ENCODE measurements around the gene MRPL2.

Gene MRPL2

DNA sequence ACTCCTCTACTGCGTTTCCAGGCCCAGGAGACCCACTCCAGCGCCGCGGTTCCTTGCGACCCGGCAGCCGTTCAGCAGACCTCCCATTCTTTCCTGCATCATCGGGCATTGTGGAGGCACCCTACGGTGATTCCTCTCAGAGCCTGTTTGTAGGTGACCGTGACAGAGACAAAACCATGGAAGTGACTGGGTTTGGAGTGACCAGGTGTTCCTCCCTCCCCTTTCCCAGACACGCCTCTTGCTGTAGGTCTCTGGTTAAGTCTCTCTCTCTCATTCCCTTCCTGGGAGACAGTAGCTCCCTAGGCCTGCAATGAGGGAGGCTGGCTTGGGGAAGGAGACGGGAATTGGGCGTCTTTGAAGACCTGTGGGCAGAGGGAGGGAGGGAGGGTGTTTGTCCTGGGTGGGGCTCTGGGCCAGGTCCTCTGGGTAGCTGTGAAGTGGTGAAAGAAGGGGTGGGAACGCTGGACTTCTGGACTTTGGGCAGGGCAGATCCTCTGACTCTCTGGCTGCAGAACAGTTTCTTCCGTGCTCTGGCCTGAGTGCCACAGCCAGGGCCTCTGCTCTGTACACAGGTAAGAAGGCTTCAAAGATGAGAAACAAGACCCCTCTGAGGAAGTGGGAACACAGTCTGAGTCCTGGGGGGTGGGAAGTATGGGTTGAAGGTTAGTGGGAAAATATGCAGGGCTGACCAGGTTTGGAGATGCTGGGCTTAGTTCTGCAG, 960 bp upstream of the MRPL2 start:
- Histone ChIP-seq H2AFZ (ENCODE audit: low read length) (no peak overlapping the region), H3K27ac (ENCODE audit: low read depth, low read length, poor library complexity, severe bottlenecking) (peak overlapping the region; percentile 63), H3K9me2 (ENCODE audit: low read depth, low read length) (no peaks in the 10 kb centered on the region), H3K36me3 (ENCODE audit: insufficient read depth, low read length) (peaks cover 16% of the 10 kb centered on the region), H3K27me3 (ENCODE audit: insufficient read depth, low read length) (no peaks in the 10 kb centered on the region), H3F3A (ENCODE audit: insufficient read depth, low read length) (no peaks in the 10 kb centered on the region), H4K20me1 (ENCODE audit: insufficient read depth, low read length) (no peaks in the 10 kb centered on the region), H3K9ac (ENCODE audit: low read length) (peak overlapping the region; percentile 97), H3K4me1 (ENCODE audit: insufficient read depth, low read length, severe bottlenecking) (peaks cover 20% of the 10 kb centered on the region), H3K79me2 (ENCODE audit: insufficient read depth, low read length) (peaks cover 12% of the 10 kb centered on the region), H3K4me2 (ENCODE audit: low read length) (peak overlapping the region; percentile 100), H3K9me3 (ENCODE audit: low read length) (no peaks in the 10 kb centered on the region), H3K4me3 (ENCODE audit: low read depth, low read length, poor library complexity, severe bottlenecking) (peak overlapping the region; percentile 96)
- TF ChIP-seq, protein P1, sequence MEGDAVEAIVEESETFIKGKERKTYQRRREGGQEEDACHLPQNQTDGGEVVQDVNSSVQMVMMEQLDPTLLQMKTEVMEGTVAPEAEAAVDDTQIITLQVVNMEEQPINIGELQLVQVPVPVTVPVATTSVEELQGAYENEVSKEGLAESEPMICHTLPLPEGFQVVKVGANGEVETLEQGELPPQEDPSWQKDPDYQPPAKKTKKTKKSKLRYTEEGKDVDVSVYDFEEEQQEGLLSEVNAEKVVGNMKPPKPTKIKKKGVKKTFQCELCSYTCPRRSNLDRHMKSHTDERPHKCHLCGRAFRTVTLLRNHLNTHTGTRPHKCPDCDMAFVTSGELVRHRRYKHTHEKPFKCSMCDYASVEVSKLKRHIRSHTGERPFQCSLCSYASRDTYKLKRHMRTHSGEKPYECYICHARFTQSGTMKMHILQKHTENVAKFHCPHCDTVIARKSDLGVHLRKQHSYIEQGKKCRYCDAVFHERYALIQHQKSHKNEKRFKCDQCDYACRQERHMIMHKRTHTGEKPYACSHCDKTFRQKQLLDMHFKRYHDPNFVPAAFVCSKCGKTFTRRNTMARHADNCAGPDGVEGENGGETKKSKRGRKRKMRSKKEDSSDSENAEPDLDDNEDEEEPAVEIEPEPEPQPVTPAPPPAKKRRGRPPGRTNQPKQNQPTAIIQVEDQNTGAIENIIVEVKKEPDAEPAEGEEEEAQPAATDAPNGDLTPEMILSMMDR (IDR thresholded peaks at IDR 0.05; ENCODE audit: low read length): no peak

DNA sequence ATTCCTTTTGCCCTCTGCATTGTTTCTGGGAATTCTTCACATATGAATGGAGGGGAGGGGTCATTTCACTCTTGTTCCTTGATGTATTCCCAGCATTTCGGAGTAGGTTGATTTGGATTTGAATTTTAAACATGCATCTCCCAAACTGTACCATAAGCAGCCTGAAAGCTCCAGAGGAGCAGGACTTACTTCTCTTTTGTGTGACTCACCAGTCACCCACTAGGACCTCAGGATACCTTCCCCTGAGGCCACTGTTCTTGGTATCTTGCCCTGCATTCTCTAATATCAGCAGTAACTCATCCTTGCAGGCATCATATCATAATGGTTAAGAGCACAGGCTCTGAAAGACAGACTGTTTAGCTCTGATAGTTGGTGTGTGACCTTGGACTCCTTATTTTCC, 703 bp downstream of the MRPL2 start:
- H3K4me3 ChIP-seq (ENCODE audit: low read depth, low read length, poor library complexity, severe bottlenecking): peak overlapping the region; percentile 96
- H3K9me3 ChIP-seq (ENCODE audit: low read length): no peaks in the 10 kb centered on the region
- H4K20me1 ChIP-seq (ENCODE audit: insufficient read depth, low read length): no peaks in the 10 kb centered on the region
- peak overlapping the region; percentile 4 for H3K27ac ChIP-seq (ENCODE audit: low read depth, low read length, poor library complexity, severe bottlenecking)
- no peaks in the 10 kb centered on the region for H3F3A ChIP-seq (ENCODE audit: insufficient read depth, low read length)
- H3K27me3 ChIP-seq (ENCODE audit: insufficient read depth, low read length): no peaks in the 10 kb centered on the region
- H3K9me2 ChIP-seq (ENCODE audit: low read depth, low read length): no peaks in the 10 kb centered on the region
- H3K4me2 ChIP-seq (ENCODE audit: low read length): peak overlapping the region; percentile 97
- H3K9ac ChIP-seq (ENCODE audit: low read length): peak overlapping the region; percentile 97
- peaks cover 30% of the 10 kb centered on the region for H3K4me1 ChIP-seq (ENCODE audit: insufficient read depth, low read length, severe bottlenecking)
- H3K36me3 ChIP-seq (ENCODE audit: insufficient read depth, low read length): peaks cover 16% of the 10 kb centered on the region
- peaks cover 12% of the 10 kb centered on the region for H3K79me2 ChIP-seq (ENCODE audit: insufficient read depth, low read length)
- no peak overlapping the region for H2AFZ ChIP-seq (ENCODE audit: low read length)
- TF ChIP-seq EZH2 (IDR thresholded peaks at IDR 0.05; ENCODE audit: borderline replicate concordance, low read length): no peak
- TF ChIP-seq, protein P1 (IDR thresholded peaks at IDR 0.05; ENCODE audit: low read length): no peak

DNA sequence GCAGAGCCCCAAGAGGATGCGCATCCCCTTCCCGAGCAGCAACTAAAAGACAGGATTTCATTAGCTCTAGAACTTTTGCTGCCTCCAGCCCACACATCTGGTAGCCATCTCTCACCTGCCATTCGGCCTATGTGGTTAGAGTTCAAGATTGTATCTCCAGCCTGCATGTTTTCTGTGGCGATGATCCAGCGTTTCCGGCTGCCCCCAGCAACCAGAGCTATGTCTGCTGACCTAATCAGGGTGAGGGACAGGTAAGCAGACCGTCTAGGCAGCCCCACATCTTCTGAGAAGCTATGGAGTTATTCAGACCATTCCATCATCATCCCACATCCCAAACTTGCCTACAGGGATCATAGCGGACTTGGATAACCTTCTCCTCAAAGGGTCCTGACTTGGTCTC, 3.3 kb downstream of the MRPL2 start:
- H3K4me3 ChIP-seq (ENCODE audit: low read depth, low read length, poor library complexity, severe bottlenecking): no peak overlapping the region
- H3K9ac ChIP-seq (ENCODE audit: low read length): no peak overlapping the region
- H3K27ac ChIP-seq (ENCODE audit: low read depth, low read length, poor library complexity, severe bottlenecking): no peak overlapping the region
- H3K36me3 ChIP-seq (ENCODE audit: insufficient read depth, low read length): peaks cover 16% of the 10 kb centered on the region
- TF ChIP-seq, protein P1 (IDR thresholded peaks at IDR 0.05; ENCODE audit: low read length): no peak
- no peak for TF ChIP-seq EZH2 (IDR thresholded peaks at IDR 0.05; ENCODE audit: borderline replicate concordance, low read length)
- no peaks in the 10 kb centered on the region for H3K27me3 ChIP-seq (ENCODE audit: insufficient read depth, low read length)
- no peaks in the 10 kb centered on the region for H3K9me3 ChIP-seq (ENCODE audit: low read length)
- H3K4me1 ChIP-seq (ENCODE audit: insufficient read depth, low read length, severe bottlenecking): peaks cover 44% of the 10 kb centered on the region
- no peaks in the 10 kb centered on the region for H3K9me2 ChIP-seq (ENCODE audit: low read depth, low read length)
- peaks cover 12% of the 10 kb centered on the region for H3K79me2 ChIP-seq (ENCODE audit: insufficient read depth, low read length)
- H3K4me2 ChIP-seq (ENCODE audit: low read length): no peak overlapping the region
- H2AFZ ChIP-seq (ENCODE audit: low read length): no peak overlapping the region
- no peaks in the 10 kb centered on the region for H4K20me1 ChIP-seq (ENCODE audit: insufficient read depth, low read length)
- H3F3A ChIP-seq (ENCODE audit: insufficient read depth, low read length): no peaks in the 10 kb centered on the region
